Stimulated activated CD4-positive, alpha-beta T cell treated with anti-CD3 and anti-CD28 coated beads, Interleukin-4, amount 100 ng/mL, for 48 hours (primary cell): ENCODE measurements around the gene IFI35.
A peak's percentile ranks its signal among the peaks of the same experiment; 100 is the strongest.
"Not testable (repeated sequence)": the region's sequence is repeated elsewhere in the genome, so short reads cannot be mapped to it uniquely, and the experiment has no call there.

Source experiments
- DNase-seq, 2 donors: peaks; one replicate each; pipeline ENCODE4 v3.0.0-alpha.2; 2020; ENCODE audit warnings: low read depth in 2 of 2

IFI35 gene

DNA sequence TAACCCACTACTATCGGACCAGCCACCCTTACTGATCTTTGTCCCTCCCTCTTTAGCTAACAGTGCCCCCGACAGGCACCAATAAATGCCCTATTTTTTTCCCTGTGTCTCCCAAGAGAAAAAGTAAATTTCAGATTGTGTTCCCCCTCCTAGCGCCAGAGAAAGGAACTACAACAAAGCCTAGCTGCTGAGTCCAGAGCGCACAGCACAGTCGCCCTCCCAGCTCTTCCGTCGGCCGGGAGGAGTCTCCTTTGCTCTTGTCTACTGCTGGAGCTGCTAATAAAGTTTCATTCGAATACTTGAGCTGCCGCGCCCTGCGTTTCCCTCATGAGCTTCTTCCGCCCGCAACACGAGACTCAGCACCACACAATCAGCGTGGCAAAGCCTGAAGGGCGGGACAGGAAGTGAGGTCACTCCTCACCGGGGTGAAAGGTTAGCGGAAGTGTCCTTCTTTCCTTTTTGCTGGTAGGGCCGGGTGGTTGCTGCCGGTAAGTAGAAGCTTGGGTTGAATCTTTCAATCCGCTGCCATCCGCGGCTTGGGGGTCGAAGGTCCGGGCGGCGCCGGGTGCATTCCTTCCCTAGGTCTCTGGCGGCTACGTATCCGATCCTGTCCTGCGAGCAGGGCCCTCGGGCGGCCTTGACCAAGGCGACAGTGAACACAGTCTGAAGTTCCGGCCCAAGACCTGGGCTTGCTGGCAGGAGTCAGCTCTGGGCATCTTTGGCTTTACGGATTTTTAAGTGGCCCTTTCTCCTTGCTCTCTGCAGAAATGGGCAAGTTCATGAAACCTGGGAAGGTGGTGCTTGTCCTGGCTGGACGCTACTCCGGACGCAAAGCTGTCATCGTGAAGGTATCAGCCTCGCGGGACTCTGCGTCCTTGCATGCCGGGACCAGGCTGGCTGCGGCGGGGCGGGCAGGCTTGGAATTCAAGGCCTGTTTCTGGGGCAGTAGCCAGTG is 8.3 kb upstream of the IFI35 start, which contains the start of gene RPL27:
Gene RPL27, plus strand, starts transcription at position 436 of the 955 bp plus-strand sequence. Its CDS starts 332 bp downstream, at position 768.
- peak; percentile 90 to 95 for DNase-seq

DNA sequence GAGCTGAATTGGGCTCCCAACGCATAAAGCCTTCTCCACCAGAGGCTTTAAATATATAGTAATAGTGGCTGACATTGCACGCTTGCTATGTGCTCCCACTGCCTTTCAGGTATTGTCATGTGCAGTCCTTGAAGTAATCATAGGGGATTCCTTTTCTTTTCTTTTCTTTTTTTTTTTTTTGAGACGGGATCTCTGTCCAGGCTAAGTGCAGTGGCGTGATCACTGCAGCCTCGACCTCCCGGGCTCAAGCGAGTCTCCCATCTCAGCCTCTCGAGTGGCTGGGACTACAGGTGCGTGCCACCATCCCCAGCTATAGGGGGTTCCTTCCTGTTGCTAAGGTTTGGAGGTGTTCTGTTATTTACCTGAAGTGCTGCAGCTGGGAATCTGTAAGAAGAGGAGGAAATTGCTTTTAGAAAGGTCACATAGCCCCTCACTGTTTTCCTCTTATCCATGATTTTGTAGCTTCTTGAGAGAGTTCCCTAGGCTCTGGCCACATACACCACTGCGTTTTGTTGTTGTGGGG is 7.5 kb upstream of the IFI35 start:
- DNase-seq: no peak

DNA sequence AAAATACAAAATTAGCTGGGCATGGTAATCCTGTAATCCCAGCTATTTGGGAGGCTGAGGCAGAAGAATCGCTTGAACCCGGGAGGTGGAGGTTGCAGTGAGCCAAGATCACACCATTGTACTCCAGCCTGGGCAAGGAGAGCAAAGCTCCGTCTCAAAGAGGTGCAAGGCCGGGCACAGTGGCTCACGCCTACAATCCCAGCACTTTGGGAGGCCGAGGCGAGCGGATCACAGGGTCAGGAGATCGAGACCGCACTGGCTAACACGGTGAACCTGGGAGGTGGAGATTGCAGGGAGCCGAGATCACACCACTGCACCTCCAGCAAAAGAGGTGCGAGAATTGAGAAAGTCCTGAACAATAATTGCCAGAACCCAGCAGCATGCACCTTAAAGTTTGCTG is 5.7 kb upstream of the IFI35 start:
- DNase-seq: not testable (repeated sequence)

DNA sequence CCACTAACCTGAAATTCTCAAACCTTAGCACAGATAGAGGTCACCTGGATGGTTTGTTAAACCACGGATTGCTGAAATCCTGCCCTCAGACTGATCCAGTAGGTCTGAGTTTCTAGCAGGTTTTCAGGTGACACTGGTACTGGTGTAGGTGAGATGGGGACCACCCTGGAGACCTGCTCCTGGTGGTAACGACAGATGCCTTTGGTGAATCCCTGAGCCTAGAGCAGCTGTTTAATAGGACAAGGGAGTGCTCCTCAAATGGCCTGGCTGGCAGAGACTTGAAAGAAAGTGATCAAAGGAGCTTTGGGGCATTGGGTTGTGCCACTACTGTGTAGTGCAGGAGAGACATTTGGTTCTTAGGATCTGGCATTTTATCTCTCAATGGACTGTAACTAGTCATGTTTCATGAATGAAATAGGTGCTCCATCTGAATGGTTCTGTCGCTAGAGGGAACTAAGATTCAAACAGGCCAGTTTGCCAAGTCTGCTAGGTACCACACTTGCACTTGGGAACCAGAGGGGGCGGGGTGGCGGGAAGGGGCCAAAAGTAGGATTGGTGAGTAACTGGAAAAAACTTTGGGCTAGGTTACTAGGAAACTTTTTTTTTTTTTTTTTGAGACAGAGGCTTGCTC is 2.9 kb upstream of the IFI35 start:
- no peak for DNase-seq

DNA sequence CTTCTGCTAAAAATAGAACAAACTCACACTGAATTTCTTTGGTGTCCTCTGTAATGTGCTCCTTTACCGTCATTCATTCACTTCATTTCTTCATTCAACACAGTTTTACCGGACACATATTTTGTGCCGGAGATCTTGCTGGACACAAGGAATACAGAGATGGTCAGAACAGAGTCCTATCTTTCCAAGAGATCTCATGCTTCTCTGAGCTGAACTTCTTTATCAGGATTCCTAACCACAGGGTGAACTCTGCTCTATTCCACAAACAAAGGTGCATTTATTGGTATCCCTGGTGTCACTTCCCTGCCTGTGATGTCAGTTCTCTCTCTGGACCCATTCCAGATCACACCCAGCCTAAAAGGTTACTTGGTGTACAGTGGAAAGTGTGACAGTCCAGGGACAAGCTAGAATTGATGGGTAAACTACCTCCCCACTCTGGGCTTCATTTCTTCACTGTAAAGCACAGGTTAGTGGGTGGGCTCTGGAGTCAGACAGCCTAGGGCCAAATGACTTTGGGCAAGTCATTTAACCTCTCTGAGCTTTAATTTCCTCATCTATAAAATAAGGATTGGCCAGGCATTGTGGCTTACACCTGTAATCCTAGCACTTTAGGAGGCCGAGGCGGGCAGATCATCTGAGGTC is 4.2 kb downstream of the IFI35 start:
- no peak for DNase-seq

DNA sequence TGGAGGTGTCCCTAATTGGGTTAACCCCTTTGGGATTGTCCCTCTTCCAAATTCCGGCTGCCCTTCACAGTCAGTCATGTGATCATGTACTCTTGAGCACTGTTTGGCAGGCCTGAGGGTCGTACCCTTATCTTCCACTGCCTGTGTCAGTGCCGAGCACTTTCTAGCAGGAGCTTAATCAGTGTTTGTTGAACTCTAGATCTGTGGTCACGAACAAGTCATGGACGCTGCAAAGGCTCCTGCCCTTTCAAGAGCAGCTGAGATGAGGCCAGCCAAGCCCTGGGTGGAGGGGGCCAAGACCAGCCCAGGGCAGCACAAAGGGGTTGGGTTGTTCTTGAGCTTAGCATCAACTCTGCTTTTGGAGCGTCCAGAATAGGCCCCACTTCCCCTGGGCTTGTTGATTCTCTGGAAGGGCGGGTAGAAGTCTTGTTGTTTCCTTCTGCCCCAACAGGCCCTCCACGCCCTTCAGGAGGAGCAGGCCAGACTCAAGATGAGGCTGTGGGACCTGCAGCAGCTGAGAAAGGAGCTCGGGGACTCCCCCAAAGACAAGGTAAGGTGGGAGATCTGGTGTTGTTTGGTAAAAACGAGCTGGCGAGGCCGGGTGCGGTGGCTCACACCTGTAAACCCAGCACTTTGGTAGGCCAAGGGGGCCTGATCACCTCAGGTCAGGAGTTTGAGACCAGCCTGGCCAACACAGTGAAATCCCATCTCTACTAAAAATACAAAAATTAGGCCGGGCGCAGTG is 5.3 kb downstream of the IFI35 start:
- DNase-seq: no peak

DNA sequence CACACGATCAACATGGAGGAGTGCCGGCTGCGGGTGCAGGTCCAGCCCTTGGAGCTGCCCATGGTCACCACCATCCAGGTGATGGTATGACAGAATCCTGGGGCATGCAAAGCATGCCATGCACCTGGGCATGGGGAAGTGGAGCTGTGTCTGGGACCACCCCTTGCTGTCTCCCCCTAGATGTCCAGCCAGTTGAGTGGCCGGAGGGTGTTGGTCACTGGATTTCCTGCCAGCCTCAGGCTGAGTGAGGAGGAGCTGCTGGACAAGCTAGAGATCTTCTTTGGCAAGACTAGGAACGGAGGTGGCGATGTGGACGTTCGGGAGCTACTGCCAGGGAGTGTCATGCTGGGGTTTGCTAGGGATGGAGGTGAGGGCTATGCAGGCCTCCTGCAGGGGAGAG is 6.7 kb downstream of the IFI35 start:
- no peak for DNase-seq

DNA sequence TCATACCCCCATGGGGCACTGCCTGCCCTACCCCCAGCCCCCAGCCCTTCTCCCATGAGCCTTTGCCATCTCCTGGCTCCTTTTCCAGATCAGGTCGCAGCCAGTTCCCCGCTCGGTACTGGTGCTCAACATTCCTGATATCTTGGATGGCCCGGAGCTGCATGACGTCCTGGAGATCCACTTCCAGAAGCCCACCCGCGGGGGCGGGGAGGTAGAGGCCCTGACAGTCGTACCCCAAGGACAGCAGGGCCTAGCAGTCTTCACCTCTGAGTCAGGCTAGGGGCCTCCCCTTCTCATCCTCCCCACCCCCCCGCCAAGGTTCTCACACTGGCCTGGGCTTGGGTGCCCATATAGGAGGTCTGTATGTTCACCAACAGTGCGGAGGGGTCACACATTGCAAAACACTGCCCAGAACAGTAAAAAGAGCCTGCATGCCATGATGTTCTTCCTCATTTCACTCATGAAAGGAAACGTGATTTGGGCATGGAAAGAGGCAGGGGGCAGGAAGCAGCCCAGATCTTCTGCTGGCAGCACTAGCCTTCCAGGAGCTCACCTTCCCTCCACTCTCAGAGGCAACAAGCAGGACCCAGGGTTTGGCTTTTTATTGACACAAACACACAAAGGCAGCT is 7.5 kb downstream of the IFI35 start:
- no peak for DNase-seq

DNA sequence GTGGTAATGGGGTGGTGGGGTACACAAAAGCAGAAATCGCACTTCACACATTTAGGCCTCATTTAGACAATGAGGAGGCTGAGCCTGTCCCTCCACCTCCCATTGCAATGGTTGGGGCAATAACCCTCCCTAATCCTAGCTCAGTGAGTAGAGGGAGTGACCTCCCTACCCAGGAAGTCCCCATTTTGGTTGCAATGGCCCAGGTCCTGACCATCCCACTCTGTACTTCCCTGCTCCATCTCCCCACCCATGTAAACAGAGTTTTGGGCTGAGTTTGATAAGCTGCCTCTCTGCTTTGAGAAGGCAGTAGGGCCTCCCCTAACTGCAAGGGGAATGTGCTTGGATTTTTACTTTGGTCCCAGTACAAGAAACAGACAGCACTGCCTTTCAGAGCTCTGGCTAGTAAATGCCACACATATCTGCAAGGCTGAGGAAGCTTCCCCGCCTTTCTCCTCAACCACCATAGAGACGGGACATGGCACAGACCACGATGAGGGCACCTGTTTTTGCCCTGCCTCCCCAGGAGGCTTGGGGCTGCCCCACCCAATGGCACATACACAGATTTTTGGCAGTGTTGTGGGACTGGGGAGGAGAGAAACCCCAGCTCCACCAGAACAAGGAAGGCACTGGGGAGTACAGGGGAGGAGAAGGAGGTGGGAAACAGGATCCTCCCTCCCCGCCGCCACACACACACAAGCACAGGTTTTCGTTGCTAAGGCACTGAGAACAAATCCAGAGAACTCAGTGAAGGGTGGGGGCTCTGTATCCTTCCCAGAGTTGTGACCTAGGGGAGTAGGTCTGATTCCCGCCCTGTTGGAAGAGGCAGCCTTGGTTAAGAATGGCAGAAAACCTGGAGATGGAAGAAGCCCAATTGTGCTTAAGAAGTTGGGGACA is 8.3 kb downstream of the IFI35 start:
- no peak for DNase-seq

DNA sequence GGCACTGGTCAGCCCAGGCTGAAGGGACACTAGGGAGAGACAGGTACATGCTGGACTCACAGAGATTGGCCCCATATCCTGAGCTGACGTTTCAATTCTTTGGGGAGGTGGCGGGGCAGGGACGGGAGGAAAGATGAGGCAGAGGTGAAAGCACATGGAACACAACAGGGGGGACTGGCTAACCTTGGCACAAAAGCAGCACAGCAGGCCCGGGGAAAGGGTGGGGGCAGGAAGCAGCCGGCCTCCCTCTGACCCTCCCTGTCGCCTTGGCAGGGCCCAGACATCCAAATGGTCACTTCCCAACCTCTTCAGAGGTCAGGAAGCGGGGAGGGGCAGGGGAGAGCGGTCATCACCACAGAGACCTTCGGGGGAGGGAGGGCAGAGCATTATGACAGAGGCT is 9.0 kb downstream of the IFI35 start:
- no peak for DNase-seq

DNA sequence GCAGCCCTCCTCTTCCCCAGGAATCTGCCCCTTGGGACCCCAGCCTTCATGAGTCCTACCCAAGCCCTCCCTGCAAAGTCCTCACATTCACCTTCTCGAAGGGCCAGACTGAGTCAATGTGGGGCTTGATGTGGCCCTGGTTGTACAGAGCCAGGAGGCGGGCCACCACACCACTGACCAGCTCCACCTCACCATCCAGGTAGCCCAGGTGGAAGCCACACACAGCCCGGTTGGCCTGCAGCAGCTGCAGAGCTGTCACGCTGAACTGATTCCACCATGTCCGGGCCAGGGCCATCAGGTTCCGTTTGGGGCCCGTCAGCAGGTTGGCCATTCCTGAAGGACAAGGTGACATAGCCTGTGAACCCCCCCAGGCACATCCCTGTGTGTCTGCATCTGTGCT is 9.6 kb downstream of the IFI35 start:
- no peak for DNase-seq

DNA sequence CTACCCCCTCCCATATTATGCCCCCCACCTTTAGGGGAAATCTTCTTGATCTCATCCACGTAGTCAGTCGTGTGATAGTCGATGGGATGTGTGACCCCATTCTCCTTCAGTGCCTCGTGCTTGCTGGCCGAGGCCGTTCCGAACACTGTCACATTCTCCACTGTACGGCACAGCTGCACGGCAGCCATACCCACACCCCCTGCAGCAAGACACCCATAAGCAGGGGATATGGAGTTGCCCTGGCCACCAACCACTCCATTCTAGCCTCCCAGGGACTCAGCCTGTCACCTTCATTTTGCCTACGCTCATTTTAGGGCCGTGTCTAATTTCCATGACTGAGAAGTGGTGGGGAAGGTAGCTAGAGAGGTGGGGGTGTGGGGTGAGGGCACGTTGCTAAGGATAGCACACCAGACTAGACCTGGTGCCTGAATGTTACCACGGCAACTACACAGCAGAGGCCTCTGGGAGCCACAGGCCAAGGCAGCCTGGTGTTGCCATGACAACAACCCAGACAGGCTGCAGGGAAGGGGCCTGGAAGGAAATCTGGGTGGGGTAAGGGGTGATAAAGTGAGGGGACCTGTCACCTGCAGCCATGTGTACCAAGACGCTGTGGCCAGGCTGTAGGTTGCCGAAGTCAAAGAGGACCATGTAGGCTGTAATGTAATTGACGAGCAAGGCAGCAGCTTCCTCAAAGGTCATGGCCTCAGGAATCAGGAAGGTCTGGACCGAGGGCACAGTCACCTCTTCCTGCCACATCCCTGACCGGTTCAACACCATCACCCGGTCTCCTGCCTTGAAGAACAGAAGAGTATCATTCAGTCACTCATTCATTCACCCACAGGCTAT is 11.6 kb downstream of the IFI35 start:
- DNase-seq: no peak

DNA sequence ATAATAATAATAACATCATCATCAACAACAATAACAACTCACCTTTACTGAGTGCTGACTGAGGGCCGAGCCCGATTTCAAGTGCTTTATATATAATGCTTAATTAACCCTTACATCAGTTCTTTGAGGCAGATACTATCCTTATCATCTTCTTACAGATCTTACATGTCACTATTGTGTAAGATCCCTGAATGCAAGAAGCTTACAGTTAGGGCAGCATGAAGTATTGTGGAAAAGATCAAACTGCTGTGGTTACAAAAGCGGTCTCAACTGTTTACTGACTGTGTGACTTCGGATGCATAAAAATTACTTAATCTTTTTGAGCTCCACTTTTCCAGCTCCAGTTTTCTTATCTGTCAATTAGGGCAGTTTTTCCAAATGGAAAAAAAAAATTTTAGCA is 12.3 kb downstream of the IFI35 start:
- no peak for DNase-seq

DNA sequence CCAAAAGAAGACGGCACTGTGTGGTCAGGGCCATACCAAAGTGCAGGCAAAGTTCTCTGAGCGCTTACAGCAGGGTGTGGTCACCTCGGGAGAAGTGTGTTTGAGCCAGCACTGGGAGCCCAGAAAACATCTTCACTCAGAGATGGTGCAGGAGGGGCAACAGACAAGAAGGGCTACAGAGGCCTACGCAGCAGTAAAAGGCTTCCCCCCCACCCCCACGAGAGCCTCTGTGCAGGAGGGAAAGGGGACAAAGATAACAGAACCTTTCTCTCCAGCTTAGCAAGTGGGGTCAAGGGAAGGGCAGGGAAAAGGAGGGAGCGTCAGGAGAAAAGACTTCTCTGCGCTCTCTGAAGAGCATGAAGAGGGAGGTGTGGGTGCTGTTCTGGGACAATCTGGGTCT is 12.8 kb downstream of the IFI35 start:
- no peak for DNase-seq

DNA sequence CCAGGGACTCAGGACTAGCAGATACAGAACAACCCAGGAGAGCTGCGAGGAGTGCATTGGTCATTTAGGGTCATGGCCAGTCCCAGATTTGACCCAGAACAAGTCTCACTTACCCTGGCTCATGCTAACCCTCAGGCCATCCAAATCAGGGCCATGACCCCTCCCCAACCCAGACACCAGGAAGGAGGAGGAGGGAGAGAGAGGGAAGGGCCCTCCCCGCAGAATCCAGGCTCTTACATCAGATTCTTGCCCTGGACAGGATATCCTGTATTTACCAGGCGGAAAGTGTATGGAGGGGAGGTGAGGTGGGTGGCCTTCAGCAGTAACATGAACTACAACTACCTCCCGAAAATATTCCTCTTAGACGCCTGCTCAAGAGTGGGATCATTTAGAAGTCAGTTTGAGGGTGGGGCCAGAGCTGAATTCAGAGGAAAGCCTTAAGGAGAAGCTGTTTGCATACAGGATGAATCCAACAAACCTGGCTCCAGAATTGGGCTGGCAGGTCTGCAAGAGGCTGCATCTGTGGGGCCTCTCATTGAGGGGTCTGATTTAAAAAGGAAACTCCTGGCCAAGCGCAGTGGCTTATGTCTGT is 13.5 kb downstream of the IFI35 start:
- no peak for DNase-seq

DNA sequence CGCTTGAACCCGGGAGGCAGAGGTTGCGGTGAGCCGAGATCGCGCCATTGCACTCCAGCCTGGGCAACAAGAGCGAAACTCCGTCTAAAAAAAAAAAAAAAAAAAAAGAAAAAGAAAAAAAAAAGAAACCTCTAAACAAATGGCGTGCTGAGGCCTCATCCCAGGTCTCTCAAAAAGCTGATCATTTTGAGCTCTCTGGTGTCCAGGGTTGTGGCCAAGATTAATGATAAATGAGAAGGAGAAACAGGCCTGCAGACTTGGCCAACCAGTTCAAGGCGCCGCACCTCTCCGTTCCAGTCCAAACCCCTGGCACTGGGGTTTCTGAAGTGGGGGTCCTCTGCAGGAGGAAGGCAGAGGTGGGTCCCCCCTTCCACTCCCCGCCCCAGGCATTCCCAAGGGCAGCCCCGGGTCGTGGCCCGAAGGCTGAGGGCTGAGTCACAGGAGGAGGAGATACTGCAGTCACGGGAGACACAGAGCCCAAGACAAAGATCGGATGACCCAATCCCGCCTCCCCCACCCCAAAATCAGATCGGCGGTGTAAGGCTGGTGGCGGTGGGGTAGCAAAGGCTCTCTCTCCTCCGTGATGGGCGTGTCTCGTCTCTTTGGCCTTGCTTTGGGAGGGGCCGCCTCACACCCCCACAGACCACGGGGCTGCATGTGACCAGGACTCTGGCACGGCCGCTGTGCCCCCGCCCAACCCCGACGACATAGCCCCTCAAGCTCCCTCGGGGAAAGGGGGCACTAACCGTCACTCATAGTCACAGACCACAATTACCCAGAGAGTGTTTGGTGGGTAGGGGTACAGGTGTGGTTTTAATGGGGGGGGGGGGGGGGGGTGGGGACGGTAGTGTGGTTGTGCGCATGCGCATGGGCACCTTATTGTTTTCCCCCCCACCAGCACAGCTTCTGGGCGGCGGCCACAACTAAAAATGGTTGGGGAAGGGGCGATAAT is 14.5 kb downstream of the IFI35 start:
- no peak for DNase-seq

DNA sequence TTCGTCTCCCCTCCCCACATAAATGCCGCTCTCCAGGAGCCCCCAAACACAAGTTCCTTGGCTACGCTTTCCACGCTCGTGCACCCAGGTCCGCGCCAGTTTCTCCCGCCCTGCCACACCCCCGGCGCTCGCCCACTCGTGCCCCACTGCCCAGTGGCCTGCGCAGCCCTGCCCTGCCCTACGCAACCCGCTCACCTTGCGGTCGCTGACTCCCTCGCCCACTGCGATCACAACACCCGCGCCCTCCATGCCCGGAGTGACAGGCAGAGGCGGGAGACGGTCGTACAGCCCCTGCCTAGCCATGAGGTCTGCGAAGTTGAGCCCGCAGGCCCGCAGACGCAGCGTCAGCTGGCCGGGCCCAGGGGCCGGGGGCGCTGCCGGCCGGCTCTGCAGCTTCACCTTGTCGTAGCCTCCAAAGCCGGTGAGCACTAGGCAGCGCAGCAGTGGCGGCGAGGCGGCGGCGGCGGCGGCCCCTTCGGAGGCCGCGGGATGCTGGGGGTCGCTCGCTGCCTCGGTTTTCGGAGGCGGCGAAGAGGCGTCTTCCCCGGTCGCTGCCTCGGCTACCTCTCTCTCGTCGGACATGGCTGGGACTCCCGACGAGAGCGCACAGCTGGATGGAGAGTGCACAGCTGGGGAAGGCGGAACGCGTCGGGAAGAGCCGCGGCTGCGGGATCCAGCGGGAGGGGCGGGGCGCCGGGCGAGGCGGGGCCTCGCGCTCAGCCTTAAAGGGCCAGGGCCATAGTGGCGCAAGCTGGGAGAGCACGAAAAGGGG is 15.3 kb downstream of the IFI35 start, which contains the start of gene VAT1:
Gene VAT1, minus strand, starts transcription at position 645 of the 772 bp plus-strand sequence. Its CDS starts 63 bp downstream, at position 582.
- peak; percentile 48 to 54 for DNase-seq
